GM18907 (cell line): Measurements from ENCODE around the gene OR2F1.
A peak's percentile ranks its signal among the peaks of the same experiment; 100 is the strongest.

Experiments
- ATAC-seq: cut with Tn5 transposase; IDR thresholded peaks from one replicate; pipeline ENCODE4 v1.9.1; 2021; ENCODE audit warnings: mild to moderate bottlenecking, moderate library complexity; ENCODE audit not compliant: unreplicated experiment

Gene OR2F1

GRCh38 chr7:143953421-143953820, 1.2 kb upstream of the OR2F1 start:
- ATAC-seq: no peak

GRCh38 chr7:143954135-143954534, 509 bp upstream of the OR2F1 start:
- ATAC-seq: no peak

GRCh38 chr7:143958781-143959180, 4.1 kb downstream of the OR2F1 start:
- ATAC-seq: no peak

- ATAC-seq: no peak
These were observed 6.4 kb downstream of the OR2F1 start for GRCh38 chr7:143960813-143961610.

GRCh38 chr7:143965280-143965679, 10.6 kb downstream of the OR2F1 start:
- no peak for ATAC-seq

- no peak for ATAC-seq
These were observed 12.8 kb downstream of the OR2F1 start for GRCh38 chr7:143967398-143967797.

- no peak for ATAC-seq
These were observed 19.3 kb downstream of the OR2F1 start for GRCh38 chr7:143973870-143974416.

- ATAC-seq: no peak
These were observed 19.8 kb downstream of the OR2F1 start for GRCh38 chr7:143974459-143974858.

GRCh38 chr7:143975617-143976016, 21.0 kb downstream of the OR2F1 start:
- ATAC-seq: no peak

GRCh38 chr7:143978585-143978984, 23.9 kb downstream of the OR2F1 start:
- ATAC-seq: no peak

GRCh38 chr7:143979359-143979758, 24.7 kb downstream of the OR2F1 start:
- no peak for ATAC-seq

GRCh38 chr7:143979998-143980397, 25.4 kb downstream of the OR2F1 start:
- ATAC-seq: no peak

GRCh38 chr7:143980746-143981510, 26.3 kb downstream of the OR2F1 start:
- no peak for ATAC-seq

- ATAC-seq: no peak
These were observed 29.3 kb downstream of the OR2F1 start for GRCh38 chr7:143983960-143984359.

GRCh38 chr7:143987513-143987912, 32.9 kb downstream of the OR2F1 start:
- peak; percentile 63 for ATAC-seq

- ATAC-seq: no peak
These were observed 34.5 kb downstream of the OR2F1 start for GRCh38 chr7:143988976-143989745.

GRCh38 chr7:143992670-143993069, 38.0 kb downstream of the OR2F1 start:
- ATAC-seq: no peak

GRCh38 chr7:143993924-143994323, 39.3 kb downstream of the OR2F1 start:
- ATAC-seq: no peak

- ATAC-seq: no peak
These were observed 45.4 kb downstream of the OR2F1 start, which contains the start of gene OR6B1 for GRCh38 chr7:144000020-144000419. Gene OR6B1 (plus strand): TSS chr7:144000320. CDS start chr7:144003997, 3,677 bp downstream.

- ATAC-seq: no peak
These were observed 46.9 kb downstream of the OR2F1 start for GRCh38 chr7:144001543-144001942.

- no peak for ATAC-seq
These were observed 50.1 kb downstream of the OR2F1 start for GRCh38 chr7:144004703-144005102.
